ENCODE data around the gene CFAP43. TPM values are rescaled to one million over a fixed set of nuclear protein-coding genes. Genes with fewer than 3 reads are reported as not detected.
A peak's percentile ranks its signal among the peaks of the same experiment; 100 is the strongest.

The CFAP43 gene
- total RNA-seq, 1 experiment from 2014 or later: 0.42 TPM

- H3K36me3 Mint-ChIP-seq: peaks cover 11% of the 10 kb centered on the region
- peak overlapping the region; percentile 87 for H3K27ac Mint-ChIP-seq
- POLR2A ChIA-PET: interaction anchor here (0.6 to 1.9 kb wide), 5 partner anchors 15 to 132 kb away, joined by 3 to 6 read pairs (median 4); partner anchors contain the start of genes GSTO2, ITPRIP and SFR1
- peaks cover 13% of the 10 kb centered on the region for H3K27me3 Mint-ChIP-seq (ENCODE audit: low read depth)
- peaks cover 60% of the 10 kb centered on the region for H3K4me1 Mint-ChIP-seq
- peaks cover 11% of the 10 kb centered on the region for H3K9me3 Mint-ChIP-seq
- DNase-seq (ENCODE audit: low spot score): peak; percentile 23
- peak overlapping the region; percentile 81 for H3K4me3 Mint-ChIP-seq
- CTCF ChIA-PET: interaction anchor here (0.7 to 5.0 kb wide), 13 partner anchors 21 to 369 kb away, joined by 3 to 56 read pairs (median 5); partner anchors contain the start of genes CFAP58 and SFR1
- peak; percentile 37 for ATAC-seq
- no peak for TF ChIP-seq HMGXB4 (CRISPR knock-in tag; IDR thresholded peaks at IDR 0.05)
- TF ChIP-seq PRDM15 (CRISPR knock-in tag; IDR thresholded peaks at IDR 0.05): no peak
- no peak for TF ChIP-seq MYBL2 (CRISPR knock-in tag; IDR thresholded peaks at IDR 0.05)
- TF ChIP-seq NFYB (CRISPR knock-in tag; conservative IDR thresholded peaks at IDR 0.05; ENCODE audit: low read depth): no peak
- TF ChIP-seq ATF2 (CRISPR knock-in tag; IDR thresholded peaks at IDR 0.05; ENCODE audit: borderline replicate concordance, low read depth): no peak
- no peak for TF ChIP-seq ZBTB21 (CRISPR knock-in tag; IDR thresholded peaks at IDR 0.05; ENCODE audit: borderline replicate concordance)
These were observed 21.6 kb upstream of the CFAP43 start for GRCh38 chr10:104253606-104254410.

- ChIA-PET POLR2A (interaction anchor here (1.0 to 1.9 kb wide), 2 partner anchors 16 to 131 kb away, joined by 3 to 6 read pairs; partner anchors contain the start of genes GSTO2 and SFR1), CTCF (interaction anchor here (0.7 to 5.0 kb wide), 7 partner anchors 20 to 271 kb away, joined by 3 to 56 read pairs (median 5); partner anchors contain the start of gene SFR1)
- H3K9me3 Mint-ChIP-seq: peaks cover 18% of the 10 kb centered on the region
- ATAC-seq (peak; percentile 4; the same call in 1 of the 2 replicates), DNase-seq (ENCODE audit: low spot score) (no peak)
- peak overlapping the region; percentile 81 for H3K4me3 Mint-ChIP-seq
- H3K4me1 Mint-ChIP-seq: peaks cover 60% of the 10 kb centered on the region
- H3K36me3 Mint-ChIP-seq: peaks cover 6% of the 10 kb centered on the region
- peaks cover 13% of the 10 kb centered on the region for H3K27me3 Mint-ChIP-seq (ENCODE audit: low read depth)
- peak; percentile 48; the same call in 1 of the 2 replicates for TF ChIP-seq GABPB1 (CRISPR knock-in tag; IDR thresholded peaks at IDR 0.05)
- TF ChIP-seq ATF6 (CRISPR knock-in tag; IDR thresholded peaks at IDR 0.05): no peak
- H3K27ac Mint-ChIP-seq: peak overlapping the region; percentile 87
These were observed 20.9 kb upstream of the CFAP43 start for GRCh38 chr10:104253106-104253505.

GRCh38 chr10:104252368-104252767 is 20.2 kb upstream of the CFAP43 start:
- Mint-ChIP-seq H3K36me3 (peaks cover 3% of the 10 kb centered on the region; the same call in 1 of the 2 replicates), H3K9me3 (peaks cover 20% of the 10 kb centered on the region), H3K4me3 (peak overlapping the region; percentile 8; the same call in 1 of the 2 replicates), H3K27me3 (ENCODE audit: low read depth) (peaks cover 13% of the 10 kb centered on the region), H3K27ac (no peak overlapping the region), H3K4me1 (peaks cover 60% of the 10 kb centered on the region)
- ChIA-PET CTCF (interaction anchor here (2.5 to 5.0 kb wide), 2 partner anchors 22 to 224 kb away, joined by 6 to 56 read pairs; no protein-coding TSS in a partner anchor), POLR2A (interaction anchor here (1.9 kb wide), 1 partner anchor 17 kb away, joined by 6 read pairs; the partner anchor contains the start of gene GSTO2)
- DNase-seq (ENCODE audit: low spot score) (no peak), ATAC-seq (no peak)
- TF ChIP-seq FOXP1 (CRISPR knock-in tag; IDR thresholded peaks at IDR 0.05; ENCODE audit: borderline replicate concordance) (no peak), NFYB (CRISPR knock-in tag; conservative IDR thresholded peaks at IDR 0.05; ENCODE audit: low read depth) (no peak), USF2 (CRISPR knock-in tag; IDR thresholded peaks at IDR 0.05) (no peak), NFATC4 (CRISPR knock-in tag; IDR thresholded peaks at IDR 0.05) (no peak), RELA (CRISPR knock-in tag; IDR thresholded peaks at IDR 0.05; ENCODE audit: borderline replicate concordance) (no peak), FOXJ3 (CRISPR knock-in tag; IDR thresholded peaks at IDR 0.05; ENCODE audit: borderline replicate concordance) (no peak), ETV6 (CRISPR knock-in tag; IDR thresholded peaks at IDR 0.05) (no peak), PREB (CRISPR knock-in tag; IDR thresholded peaks at IDR 0.05; ENCODE audit: borderline replicate concordance) (no peak), GTF2I (CRISPR knock-in tag; conservative IDR thresholded peaks at IDR 0.05) (no peak), OVOL2 (CRISPR knock-in tag; IDR thresholded peaks at IDR 0.05; ENCODE audit: borderline replicate concordance) (no peak), SMAD4 (CRISPR knock-in tag; IDR thresholded peaks at IDR 0.05) (no peak)

Measured in WTC11 (cell line).